Measurements from ENCODE around the gene CORO6.

DNA sequence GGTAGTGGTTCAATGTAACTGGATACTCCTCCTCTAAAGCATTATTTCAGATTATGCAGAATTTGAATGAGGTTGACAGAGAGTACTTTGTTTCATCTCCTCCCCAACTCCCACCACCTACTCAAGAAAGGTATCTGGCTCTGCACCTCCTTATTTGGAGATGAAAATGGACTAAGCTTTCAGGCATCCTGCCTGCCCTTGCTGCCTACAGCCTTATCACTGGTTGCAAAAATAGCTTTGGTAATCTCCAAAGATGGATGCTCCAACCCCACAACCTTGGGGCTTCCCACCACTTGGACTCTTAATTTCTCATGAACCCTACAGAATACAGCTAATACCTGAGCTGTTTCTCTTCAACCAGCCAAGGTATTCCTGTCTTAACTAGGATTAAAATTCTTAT, 45.3 kb upstream of the CORO6 start:
- TF ChIP-seq, protein P1, sequence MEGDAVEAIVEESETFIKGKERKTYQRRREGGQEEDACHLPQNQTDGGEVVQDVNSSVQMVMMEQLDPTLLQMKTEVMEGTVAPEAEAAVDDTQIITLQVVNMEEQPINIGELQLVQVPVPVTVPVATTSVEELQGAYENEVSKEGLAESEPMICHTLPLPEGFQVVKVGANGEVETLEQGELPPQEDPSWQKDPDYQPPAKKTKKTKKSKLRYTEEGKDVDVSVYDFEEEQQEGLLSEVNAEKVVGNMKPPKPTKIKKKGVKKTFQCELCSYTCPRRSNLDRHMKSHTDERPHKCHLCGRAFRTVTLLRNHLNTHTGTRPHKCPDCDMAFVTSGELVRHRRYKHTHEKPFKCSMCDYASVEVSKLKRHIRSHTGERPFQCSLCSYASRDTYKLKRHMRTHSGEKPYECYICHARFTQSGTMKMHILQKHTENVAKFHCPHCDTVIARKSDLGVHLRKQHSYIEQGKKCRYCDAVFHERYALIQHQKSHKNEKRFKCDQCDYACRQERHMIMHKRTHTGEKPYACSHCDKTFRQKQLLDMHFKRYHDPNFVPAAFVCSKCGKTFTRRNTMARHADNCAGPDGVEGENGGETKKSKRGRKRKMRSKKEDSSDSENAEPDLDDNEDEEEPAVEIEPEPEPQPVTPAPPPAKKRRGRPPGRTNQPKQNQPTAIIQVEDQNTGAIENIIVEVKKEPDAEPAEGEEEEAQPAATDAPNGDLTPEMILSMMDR (IDR thresholded peaks at IDR 0.05), result no peak
- TF ChIP-seq EP300 (IDR thresholded peaks at IDR 0.05) (no peak), CBX8 (IDR thresholded peaks at IDR 0.05) (no peak), CEBPB (IDR thresholded peaks at IDR 0.05) (no peak), KDM1A (IDR thresholded peaks at IDR 0.05; ENCODE audit: low read depth) (no peak), POLR2A (IDR thresholded peaks at IDR 0.05; ENCODE audit: low read length) (no peak), ESRRA (IDR thresholded peaks at IDR 0.05; ENCODE audit: borderline replicate concordance, low read length) (no peak), MAZ (IDR thresholded peaks at IDR 0.05; ENCODE audit: borderline replicate concordance, low read depth, low read length) (no peak), RCOR1 (IDR thresholded peaks at IDR 0.05; ENCODE audit: low read depth, low read length) (no peak), RFX5 (IDR thresholded peaks at IDR 0.05) (no peak), RAD21 (conservative IDR thresholded peaks at IDR 0.05 in 1 of 2, IDR thresholded peaks at IDR 0.05 in 1 of 2) (no peak)
- TF ChIP-seq, protein P2, sequence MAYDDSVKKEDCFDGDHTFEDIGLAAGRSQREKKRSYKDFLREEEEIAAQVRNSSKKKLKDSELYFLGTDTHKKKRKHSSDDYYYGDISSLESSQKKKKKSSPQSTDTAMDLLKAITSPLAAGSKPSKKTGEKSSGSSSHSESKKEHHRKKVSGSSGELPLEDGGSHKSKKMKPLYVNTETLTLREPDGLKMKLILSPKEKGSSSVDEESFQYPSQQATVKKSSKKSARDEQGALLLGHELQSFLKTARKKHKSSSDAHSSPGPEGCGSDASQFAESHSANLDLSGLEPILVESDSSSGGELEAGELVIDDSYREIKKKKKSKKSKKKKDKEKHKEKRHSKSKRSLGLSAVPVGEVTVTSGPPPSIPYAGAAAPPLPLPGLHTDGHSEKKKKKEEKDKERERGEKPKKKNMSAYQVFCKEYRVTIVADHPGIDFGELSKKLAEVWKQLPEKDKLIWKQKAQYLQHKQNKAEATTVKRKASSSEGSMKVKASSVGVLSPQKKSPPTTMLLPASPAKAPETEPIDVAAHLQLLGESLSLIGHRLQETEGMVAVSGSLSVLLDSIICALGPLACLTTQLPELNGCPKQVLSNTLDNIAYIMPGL (CRISPR knock-in tag; IDR thresholded peaks at IDR 0.05; ENCODE audit: borderline replicate concordance), result no peak
- TF ChIP-seq, protein P3, sequence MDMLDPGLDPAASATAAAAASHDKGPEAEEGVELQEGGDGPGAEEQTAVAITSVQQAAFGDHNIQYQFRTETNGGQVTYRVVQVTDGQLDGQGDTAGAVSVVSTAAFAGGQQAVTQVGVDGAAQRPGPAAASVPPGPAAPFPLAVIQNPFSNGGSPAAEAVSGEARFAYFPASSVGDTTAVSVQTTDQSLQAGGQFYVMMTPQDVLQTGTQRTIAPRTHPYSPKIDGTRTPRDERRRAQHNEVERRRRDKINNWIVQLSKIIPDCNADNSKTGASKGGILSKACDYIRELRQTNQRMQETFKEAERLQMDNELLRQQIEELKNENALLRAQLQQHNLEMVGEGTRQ (IDR thresholded peaks at IDR 0.05), result no peak

Measured in A549 (cell line).